ENCODE measurements around the gene OTOGL.

GRCh38 chr12:80419644-80420043, 320.3 kb downstream of the OTOGL start:
- no peak for TF ChIP-seq EP300 (IDR thresholded peaks at IDR 0.05; ENCODE audit: borderline replicate concordance in 1 of 2, low read depth in 1 of 2, low read length in 1 of 2)
- no peak for TF ChIP-seq FOXM1 (IDR thresholded peaks at IDR 0.05; ENCODE audit: low read depth)
- TF ChIP-seq POLR2AphosphoS5 (IDR thresholded peaks at IDR 0.05; ENCODE audit: low read depth, low read length): no peak
- TF ChIP-seq NFIC (IDR thresholded peaks at IDR 0.05; ENCODE audit: borderline replicate concordance): no peak
- TF ChIP-seq, protein P1, sequence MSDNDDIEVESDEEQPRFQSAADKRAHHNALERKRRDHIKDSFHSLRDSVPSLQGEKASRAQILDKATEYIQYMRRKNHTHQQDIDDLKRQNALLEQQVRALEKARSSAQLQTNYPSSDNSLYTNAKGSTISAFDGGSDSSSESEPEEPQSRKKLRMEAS (IDR thresholded peaks at IDR 0.05; ENCODE audit: low read depth): no peak
- no peak for TF ChIP-seq CTCF (IDR thresholded peaks at IDR 0.05)
- no peak for TF ChIP-seq TCF12 (IDR thresholded peaks at IDR 0.05)
- no peak for TF ChIP-seq SIN3A (IDR thresholded peaks at IDR 0.05; ENCODE audit: borderline replicate concordance, low read depth, low read length)
- no peak for TF ChIP-seq FOXJ3 (CRISPR knock-in tag; IDR thresholded peaks at IDR 0.05)
- TF ChIP-seq ELF1 (IDR thresholded peaks at IDR 0.05): no peak
- TF ChIP-seq GABPA (IDR thresholded peaks at IDR 0.05; ENCODE audit: low read depth): no peak
- TF ChIP-seq ZBTB33 (IDR thresholded peaks at IDR 0.05; ENCODE audit: borderline replicate concordance, low read depth): no peak
